CD14-positive monocyte (primary cell): ENCODE data around the gene KLHL12. TPM values are rescaled to one million over a fixed set of nuclear protein-coding genes. Genes with fewer than 3 reads are reported as not detected.

Source experiments
- DNase-seq, 3 donors: peaks; one replicate each; pipeline ENCODE4 v3.0.0-alpha.2; 2011 to 2022
- H2AFZ ChIP-seq: 2 replicates; pipeline ENCODE4 v1.6.0; 2012; ENCODE audit warnings: mild to moderate bottlenecking, low read depth, low read length, inconsistent platforms; ENCODE audit not compliant: insufficient read depth, poor library complexity, severe bottlenecking
- H3K27ac ChIP-seq, 2 donors: 1 replicate in 1 of 2; 2 replicates in 1 of 2; pipeline ENCODE4 v1.5.1; 2012 to 2013; ENCODE audit warnings: low read length in 2 of 2, control low read depth in 1 of 2, inconsistent platforms in 1 of 2, low read depth in 1 of 2, mild to moderate bottlenecking in 1 of 2
- H3K27me3 ChIP-seq, 2 donors: one replicate each; pipeline versions ENCODE4 v1.6.0 to v1.6.1; 2011 to 2013; ENCODE audit warnings: low read length in 2 of 2; ENCODE audit not compliant: control insufficient read depth in 2 of 2, insufficient read depth in 2 of 2
- H3K36me3 ChIP-seq, 2 donors: replicated peaks in 1 of 2; 1 replicate in 1 of 2; 2 replicates in 1 of 2; pipeline versions ENCODE4 v1.5.1 to v1.6.1; 2012 to 2013; ENCODE audit warnings: low read length in 2 of 2, control low read depth in 1 of 2, inconsistent platforms in 1 of 2, mild to moderate bottlenecking in 1 of 2; ENCODE audit not compliant: insufficient read depth in 2 of 2, control insufficient read depth in 1 of 2
- H3K4me1 ChIP-seq, 2 donors: 1 replicate in 1 of 2; 2 replicates in 1 of 2; pipeline versions ENCODE4 v1.5.1 to v1.6.1; 2012 to 2013; ENCODE audit warnings: low read length in 2 of 2, control low read depth in 1 of 2, inconsistent platforms in 1 of 2, mild to moderate bottlenecking in 1 of 2, moderate library complexity in 1 of 2; ENCODE audit not compliant: insufficient read depth in 2 of 2, control insufficient read depth in 1 of 2
- H3K4me2 ChIP-seq: replicated peaks from 2 replicates; pipeline ENCODE3; 2012; ENCODE audit warnings: low read length, moderate library complexity, mild to moderate bottlenecking; ENCODE audit not compliant: poor library complexity, severe bottlenecking; ENCODE audit errors: extremely low read depth
- H3K4me3 ChIP-seq, 3 experiments: fragments of 200-600 bp in 1 of 3; sonication (generic) in 1 of 3; replicated peaks in 1 of 3; 1 replicate in 2 of 3; 2 replicates in 1 of 3; pipeline ENCODE4 v1.5.1; 2011 to 2013; ENCODE audit warnings: low read length in 3 of 3, mild to moderate bottlenecking in 3 of 3, control low read depth in 2 of 3, low read depth in 2 of 3, inconsistent platforms in 1 of 3, moderate library complexity in 1 of 3
- H3K79me2 ChIP-seq: 2 replicates; pipeline ENCODE4 v1.6.0; 2012; ENCODE audit warnings: mild to moderate bottlenecking, control low read depth, inconsistent platforms, low read length, moderate library complexity; ENCODE audit not compliant: insufficient read depth
- H3K9ac ChIP-seq: 2 replicates; pipeline ENCODE4 v1.6.0; 2017; ENCODE audit warnings: low read length, mild to moderate bottlenecking; ENCODE audit not compliant: insufficient read depth, poor library complexity, severe bottlenecking
- H3K9me3 ChIP-seq, 2 donors: replicated peaks in 1 of 2; 1 replicate in 1 of 2; 2 replicates in 1 of 2; pipeline versions ENCODE4 v1.5.1 to v1.6.1; 2012 to 2013; ENCODE audit warnings: low read length in 2 of 2, control low read depth in 1 of 2; ENCODE audit not compliant: control insufficient read depth in 1 of 2, insufficient read depth in 1 of 2
- H4K20me1 ChIP-seq: 2 replicates; pipeline ENCODE4 v1.6.0; 2012; ENCODE audit warnings: mild to moderate bottlenecking, low read length, control low read depth, moderate library complexity; ENCODE audit not compliant: insufficient read depth
- H3K27ac Mint-ChIP-seq, 7 donors: one replicate each; pipeline ENCODE4 v1.8.0; 2020; ENCODE audit warnings: mild to moderate bottlenecking in 7 of 7, mixed read lengths in 7 of 7, moderate library complexity in 6 of 7, inconsistent platforms in 2 of 7
- H3K27me3 Mint-ChIP-seq, 3 donors: one replicate each; pipeline ENCODE4 v1.8.0; 2021 to 2022; ENCODE audit warnings: low read depth in 3 of 3, mild to moderate bottlenecking in 3 of 3, mixed read lengths in 3 of 3, moderate library complexity in 3 of 3, inconsistent platforms in 1 of 3
- H3K36me3 Mint-ChIP-seq, 2 donors: one replicate each; pipeline ENCODE4 v1.8.0; 2020; ENCODE audit warnings: mixed read lengths in 2 of 2, inconsistent platforms in 1 of 2, mild to moderate bottlenecking in 1 of 2
- H3K4me1 Mint-ChIP-seq: one replicate; pipeline ENCODE4 v1.8.0; 2020; ENCODE audit warnings: mild to moderate bottlenecking, mixed read lengths
- H3K4me3 Mint-ChIP-seq, 2 donors: one replicate each; pipeline ENCODE4 v1.8.0; 2020; ENCODE audit warnings: mild to moderate bottlenecking in 2 of 2, mixed read lengths in 2 of 2, moderate library complexity in 1 of 2
- H3K9me3 Mint-ChIP-seq, 7 donors: one replicate each; pipeline ENCODE4 v1.8.0; 2020 to 2022; ENCODE audit warnings: mixed read lengths in 7 of 7, mild to moderate bottlenecking in 6 of 7, moderate library complexity in 6 of 7, inconsistent platforms in 2 of 7
- WGBS: methylation state at CpG from one replicate; pipeline ENCODE4 v1.1.5; 2013; ENCODE audit warnings: missing lambda C conversion rate; ENCODE audit not compliant: insufficient coverage; 5-methylcytosine and 5-hydroxymethylcytosine counted together
- intact Hi-C, 2 donors: fragments of 100-400 bp; cut with micrococcal nuclease; formaldehyde crosslinking; loops; one replicate each; pipeline versions ENCODE4 v1.15.0 to v1.15.1; 2023
- polyA plus RNA-seq, 3 donors: library from polyadenylated mRNA; depleted of rRNA in 1 of 3; unstranded in 2 of 3; stranded (reverse) in 1 of 3; fragments of 300-500 nt in 2 of 3; fragments of >200 nt in 1 of 3; fragmentation: Illumina TruSeq in 2 of 3; gene quantifications; 1 replicate in 2 of 3; 2 replicates in 1 of 3; pipeline ENCODE4 v1.2.3, GENCODE V29; 2012 to 2021
- TF ChIP-seq, protein P1 (sequence below): fragments of 200-600 bp; IDR thresholded peaks from one replicate; pipeline ENCODE4 v1.8.0; 2022; ENCODE audit warnings: antibody characterized with exemption, mild to moderate bottlenecking

KLHL12 gene
- polyA plus RNA-seq, 3 donors, result 20.7 to 36.7 (median 21.9) TPM

GRCh38 chr1:202909494-202909893, 17.5 kb downstream of the KLHL12 start:
- Histone ChIP-seq H3K9ac (no peak overlapping the region), H3K4me3 (no peak overlapping the region), H3K4me1 (no peaks in the 10 kb centered on the region), H3K9me3 (no peaks in the 10 kb centered on the region), H4K20me1 (no peaks in the 10 kb centered on the region), H2AFZ (no peak overlapping the region), H3K27me3 (no peaks in the 10 kb centered on the region), H3K36me3 (peaks cover 78 to 94% of the 10 kb centered on the region in 2 donors), H3K79me2 (no peaks in the 10 kb centered on the region), H3K27ac (no peak overlapping the region), H3K4me2 (no peak overlapping the region)
- Mint-ChIP-seq H3K4me1 (no peaks in the 10 kb centered on the region), H3K27ac (peak overlapping the region in 2 of 7 donors; percentile 37 to 69), H3K9me3 (no peaks in the 10 kb centered on the region), H3K36me3 (peaks cover 70 to 80% of the 10 kb centered on the region in 2 donors), H3K27me3 (peaks cover 0 to 2% (median 0%) of the 10 kb centered on the region in 3 donors), H3K4me3 (no peak overlapping the region)
- WGBS, result no CpG with 5 or more reads among the region's 1 CpG
- no peak for DNase-seq
- TF ChIP-seq, protein P1, sequence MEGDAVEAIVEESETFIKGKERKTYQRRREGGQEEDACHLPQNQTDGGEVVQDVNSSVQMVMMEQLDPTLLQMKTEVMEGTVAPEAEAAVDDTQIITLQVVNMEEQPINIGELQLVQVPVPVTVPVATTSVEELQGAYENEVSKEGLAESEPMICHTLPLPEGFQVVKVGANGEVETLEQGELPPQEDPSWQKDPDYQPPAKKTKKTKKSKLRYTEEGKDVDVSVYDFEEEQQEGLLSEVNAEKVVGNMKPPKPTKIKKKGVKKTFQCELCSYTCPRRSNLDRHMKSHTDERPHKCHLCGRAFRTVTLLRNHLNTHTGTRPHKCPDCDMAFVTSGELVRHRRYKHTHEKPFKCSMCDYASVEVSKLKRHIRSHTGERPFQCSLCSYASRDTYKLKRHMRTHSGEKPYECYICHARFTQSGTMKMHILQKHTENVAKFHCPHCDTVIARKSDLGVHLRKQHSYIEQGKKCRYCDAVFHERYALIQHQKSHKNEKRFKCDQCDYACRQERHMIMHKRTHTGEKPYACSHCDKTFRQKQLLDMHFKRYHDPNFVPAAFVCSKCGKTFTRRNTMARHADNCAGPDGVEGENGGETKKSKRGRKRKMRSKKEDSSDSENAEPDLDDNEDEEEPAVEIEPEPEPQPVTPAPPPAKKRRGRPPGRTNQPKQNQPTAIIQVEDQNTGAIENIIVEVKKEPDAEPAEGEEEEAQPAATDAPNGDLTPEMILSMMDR, result no peak
- intact Hi-C loops, result no loop called here

- H3K36me3 ChIP-seq, result peaks cover 79 to 94% of the 10 kb centered on the region in 2 donors
- peak overlapping the region in 1 of 7 donors; percentile 71 for H3K27ac Mint-ChIP-seq
These were observed 18.0 kb downstream of the KLHL12 start for GRCh38 chr1:202908998-202909397.

More at GRCh38 chr1:202908998-202909397, 18.0 kb downstream of the KLHL12 start:
- Histone ChIP-seq H3K27me3 (no peaks in the 10 kb centered on the region), H3K4me2 (no peak overlapping the region), H3K9me3 (no peaks in the 10 kb centered on the region), H3K27ac (no peak overlapping the region), H3K79me2 (no peaks in the 10 kb centered on the region), H3K4me1 (no peaks in the 10 kb centered on the region), H2AFZ (no peak overlapping the region), H3K9ac (no peak overlapping the region), H4K20me1 (no peaks in the 10 kb centered on the region), H3K4me3 (no peak overlapping the region)
- DNase-seq, result no peak
- H3K4me1 Mint-ChIP-seq, result no peaks in the 10 kb centered on the region
- 100% methylated on average over 1 of the region's 6 CpGs for WGBS
- intact Hi-C loops, result no loop called here
- H3K36me3 Mint-ChIP-seq, result peaks cover 68 to 78% of the 10 kb centered on the region in 2 donors
- H3K4me3 Mint-ChIP-seq, result no peak overlapping the region
- H3K9me3 Mint-ChIP-seq, result no peaks in the 10 kb centered on the region
- TF ChIP-seq, protein P1, result no peak
- peaks cover 0 to 2% (median 0%) of the 10 kb centered on the region in 3 donors for H3K27me3 Mint-ChIP-seq
